Osteocyte (in vitro differentiated cells): Measurements from ENCODE around the gene LILRA2. TPM values are rescaled to one million over a fixed set of nuclear protein-coding genes. Genes with fewer than 3 reads are reported as not detected.
"Not testable (repeated sequence)": the region's sequence is repeated elsewhere in the genome, so short reads cannot be mapped to it uniquely, and the experiment has no call there.

Experiments
- DNase-seq: peaks from one replicate; pipeline ENCODE4 v3.0.0; 2021; ENCODE audit warnings: mixed read lengths; ENCODE audit not compliant: unreplicated experiment; ENCODE audit errors: extremely low spot score
- H3K27ac Mint-ChIP-seq: one replicate; pipeline ENCODE4 v1.8.0; 2021; ENCODE audit warnings: mild to moderate bottlenecking, mixed read lengths; ENCODE audit not compliant: unreplicated experiment
- H3K27me3 Mint-ChIP-seq: one replicate; pipeline ENCODE4 v1.8.0; 2021; ENCODE audit warnings: mixed read lengths; ENCODE audit not compliant: unreplicated experiment
- H3K36me3 Mint-ChIP-seq: one replicate; pipeline ENCODE4 v1.8.0; 2021; ENCODE audit warnings: mixed read lengths; ENCODE audit not compliant: unreplicated experiment
- H3K4me1 Mint-ChIP-seq: one replicate; pipeline ENCODE4 v1.8.0; 2021; ENCODE audit warnings: mixed read lengths; ENCODE audit not compliant: unreplicated experiment
- H3K4me3 Mint-ChIP-seq: one replicate; pipeline ENCODE4 v1.8.0; 2021; ENCODE audit warnings: mild to moderate bottlenecking, moderate library complexity, mixed read lengths; ENCODE audit not compliant: unreplicated experiment
- H3K9me3 Mint-ChIP-seq: one replicate; pipeline ENCODE4 v1.8.0; 2021; ENCODE audit warnings: mixed read lengths; ENCODE audit not compliant: unreplicated experiment
- total RNA-seq: library from RNA; stranded (reverse); gene quantifications from 2 replicates; pipeline ENCODE4 v1.2.1, GENCODE V29; 2021
- TF ChIP-seq, protein P1 (sequence below): fragments of 200-600 bp; sonication (generic); IDR thresholded peaks from 2 replicates; pipeline ENCODE4 v1.5.0; 2021; ENCODE audit warnings: antibody characterized with exemption, mild to moderate bottlenecking, moderate library complexity

LILRA2 gene
- total RNA-seq, 1 donor from 2014 or later = not detected

DNA sequence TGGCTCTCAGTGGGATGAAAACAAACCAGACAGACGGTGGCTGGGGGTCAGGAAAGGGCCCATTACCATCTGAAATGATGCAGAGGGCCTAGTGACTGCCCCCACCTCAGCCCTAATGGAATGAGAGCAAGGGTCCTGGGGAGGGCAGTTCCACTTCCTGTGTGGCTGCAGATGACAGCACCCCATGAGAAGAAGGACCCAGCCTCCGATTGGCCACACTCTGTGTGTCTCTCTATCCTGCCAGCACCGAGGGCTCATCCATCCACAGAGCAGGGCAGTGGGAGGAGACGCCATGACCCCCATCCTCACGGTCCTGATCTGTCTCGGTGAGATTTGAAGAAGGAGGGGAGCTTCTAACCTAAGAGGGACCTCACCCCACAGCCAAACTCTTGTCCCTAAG, 57.2 kb downstream of the LILRA2 start:
- H3K27ac Mint-ChIP-seq = no peak overlapping the region

DNA sequence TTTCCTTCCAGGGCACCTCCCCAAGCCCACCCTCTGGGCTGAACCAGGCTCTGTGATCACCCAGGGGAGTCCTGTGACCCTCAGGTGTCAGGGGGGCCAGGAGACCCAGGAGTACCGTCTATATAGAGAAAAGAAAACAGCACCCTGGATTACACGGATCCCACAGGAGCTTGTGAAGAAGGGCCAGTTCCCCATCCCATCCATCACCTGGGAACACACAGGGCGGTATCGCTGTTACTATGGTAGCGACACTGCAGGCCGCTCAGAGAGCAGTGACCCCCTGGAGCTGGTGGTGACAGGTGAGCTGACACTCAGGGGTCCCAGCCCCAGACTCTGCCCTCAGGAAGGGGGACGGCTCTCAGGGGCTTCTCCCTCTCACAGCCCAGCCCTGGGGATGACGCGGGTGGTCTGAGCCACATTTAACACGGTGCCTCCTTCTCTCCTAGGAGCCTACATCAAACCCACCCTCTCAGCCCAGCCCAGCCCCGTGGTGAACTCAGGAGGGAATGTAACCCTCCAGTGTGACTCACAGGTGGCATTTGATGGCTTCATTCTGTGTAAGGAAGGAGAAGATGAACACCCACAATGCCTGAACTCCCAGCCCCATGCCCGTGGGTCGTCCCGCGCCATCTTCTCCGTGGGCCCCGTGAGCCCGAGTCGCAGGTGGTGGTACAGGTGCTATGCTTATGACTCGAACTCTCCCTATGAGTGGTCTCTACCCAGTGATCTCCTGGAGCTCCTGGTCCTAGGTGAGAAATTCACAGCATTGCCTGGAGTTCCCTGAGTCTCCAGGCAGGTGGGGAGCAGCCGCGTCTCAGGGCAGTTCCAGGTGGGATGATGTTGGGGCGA, 58.1 kb downstream of the LILRA2 start:
- H3K4me1 Mint-ChIP-seq, H3K4me3 Mint-ChIP-seq, H3K27me3 Mint-ChIP-seq, H3K36me3 Mint-ChIP-seq, DNase-seq, H3K27ac Mint-ChIP-seq: not testable (repeated sequence)
- peaks cover 22% of the 10 kb centered on the region for H3K9me3 Mint-ChIP-seq

More for the DNA sequence above, 57.2 kb downstream of the LILRA2 start:
- Mint-ChIP-seq H3K4me1 (no peaks in the 10 kb centered on the region), H3K27me3 (no peaks in the 10 kb centered on the region), H3K4me3 (no peak overlapping the region), H3K36me3 (no peaks in the 10 kb centered on the region), H3K9me3 (peaks cover 27% of the 10 kb centered on the region)
- TF ChIP-seq, protein P1, sequence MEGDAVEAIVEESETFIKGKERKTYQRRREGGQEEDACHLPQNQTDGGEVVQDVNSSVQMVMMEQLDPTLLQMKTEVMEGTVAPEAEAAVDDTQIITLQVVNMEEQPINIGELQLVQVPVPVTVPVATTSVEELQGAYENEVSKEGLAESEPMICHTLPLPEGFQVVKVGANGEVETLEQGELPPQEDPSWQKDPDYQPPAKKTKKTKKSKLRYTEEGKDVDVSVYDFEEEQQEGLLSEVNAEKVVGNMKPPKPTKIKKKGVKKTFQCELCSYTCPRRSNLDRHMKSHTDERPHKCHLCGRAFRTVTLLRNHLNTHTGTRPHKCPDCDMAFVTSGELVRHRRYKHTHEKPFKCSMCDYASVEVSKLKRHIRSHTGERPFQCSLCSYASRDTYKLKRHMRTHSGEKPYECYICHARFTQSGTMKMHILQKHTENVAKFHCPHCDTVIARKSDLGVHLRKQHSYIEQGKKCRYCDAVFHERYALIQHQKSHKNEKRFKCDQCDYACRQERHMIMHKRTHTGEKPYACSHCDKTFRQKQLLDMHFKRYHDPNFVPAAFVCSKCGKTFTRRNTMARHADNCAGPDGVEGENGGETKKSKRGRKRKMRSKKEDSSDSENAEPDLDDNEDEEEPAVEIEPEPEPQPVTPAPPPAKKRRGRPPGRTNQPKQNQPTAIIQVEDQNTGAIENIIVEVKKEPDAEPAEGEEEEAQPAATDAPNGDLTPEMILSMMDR = no peak
- no peak for DNase-seq

DNA sequence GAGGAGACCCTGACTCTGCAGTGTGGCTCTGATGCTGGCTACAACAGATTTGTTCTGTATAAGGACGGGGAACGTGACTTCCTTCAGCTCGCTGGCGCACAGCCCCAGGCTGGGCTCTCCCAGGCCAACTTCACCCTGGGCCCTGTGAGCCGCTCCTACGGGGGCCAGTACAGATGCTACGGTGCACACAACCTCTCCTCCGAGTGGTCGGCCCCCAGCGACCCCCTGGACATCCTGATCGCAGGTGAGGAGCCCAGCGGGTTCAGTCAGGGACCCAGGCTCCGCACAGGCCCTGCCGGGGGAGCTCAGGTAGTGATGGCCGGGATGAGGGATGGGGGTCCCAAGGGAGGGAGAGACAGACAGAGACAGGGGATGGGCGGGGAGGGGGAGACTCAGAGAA, 58.9 kb downstream of the LILRA2 start:
- H3K36me3 Mint-ChIP-seq, H3K27me3 Mint-ChIP-seq, H3K4me3 Mint-ChIP-seq, H3K4me1 Mint-ChIP-seq, H3K27ac Mint-ChIP-seq, DNase-seq: not testable (repeated sequence)
- peaks cover 20% of the 10 kb centered on the region for H3K9me3 Mint-ChIP-seq

DNA sequence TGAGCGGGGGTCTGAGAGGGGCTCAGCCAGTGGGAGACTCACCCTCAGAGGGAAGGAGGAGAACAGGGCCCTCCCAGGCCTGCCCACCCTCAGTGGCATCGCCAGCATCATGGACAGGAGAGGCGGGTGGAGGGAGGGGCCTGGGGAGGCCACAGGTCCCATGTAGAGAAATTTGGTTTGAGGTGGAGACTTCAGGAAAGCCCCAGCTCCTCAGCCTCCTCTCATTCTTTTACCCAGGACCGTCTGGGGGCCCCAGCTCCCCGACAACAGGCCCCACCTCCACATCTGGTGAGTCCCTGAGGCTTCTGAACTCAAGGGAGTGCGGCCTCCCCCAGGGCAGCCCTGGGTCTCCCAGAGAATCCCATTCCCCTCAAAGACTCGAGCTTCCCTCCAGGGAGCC, 59.8 kb downstream of the LILRA2 start:
- no peak overlapping the region for H3K4me3 Mint-ChIP-seq
- H3K27me3 Mint-ChIP-seq = no peaks in the 10 kb centered on the region
- DNase-seq = no peak
- no peak overlapping the region for H3K27ac Mint-ChIP-seq
- H3K4me1 Mint-ChIP-seq = no peaks in the 10 kb centered on the region
- peaks cover 12% of the 10 kb centered on the region for H3K9me3 Mint-ChIP-seq
- no peaks in the 10 kb centered on the region for H3K36me3 Mint-ChIP-seq
- TF ChIP-seq, protein P1 = no peak

DNA sequence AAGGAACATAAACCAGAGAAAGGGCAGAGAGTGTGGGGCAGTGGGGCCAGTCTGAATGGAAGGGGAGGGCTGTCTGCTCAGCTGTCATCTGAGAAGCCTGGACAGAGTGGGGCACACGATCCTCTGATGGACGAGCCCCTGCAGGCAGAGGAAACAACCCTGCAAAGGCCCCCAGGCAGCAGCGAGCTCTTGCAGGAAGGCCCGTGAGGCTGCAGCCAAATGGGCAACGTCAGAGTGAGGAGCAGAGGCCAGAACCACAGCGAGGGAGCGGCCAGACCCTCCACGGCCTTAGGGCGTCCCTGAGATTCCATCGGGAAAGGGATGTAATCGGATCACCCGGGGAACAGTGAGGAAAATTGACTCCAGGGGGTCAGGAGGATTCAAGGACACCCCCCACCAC, 62.5 kb downstream of the LILRA2 start:
- peaks cover 18% of the 10 kb centered on the region for H3K9me3 Mint-ChIP-seq
- not testable (repeated sequence) for DNase-seq, H3K27ac Mint-ChIP-seq, H3K4me3 Mint-ChIP-seq, H3K27me3 Mint-ChIP-seq, H3K36me3 Mint-ChIP-seq, H3K4me1 Mint-ChIP-seq

DNA sequence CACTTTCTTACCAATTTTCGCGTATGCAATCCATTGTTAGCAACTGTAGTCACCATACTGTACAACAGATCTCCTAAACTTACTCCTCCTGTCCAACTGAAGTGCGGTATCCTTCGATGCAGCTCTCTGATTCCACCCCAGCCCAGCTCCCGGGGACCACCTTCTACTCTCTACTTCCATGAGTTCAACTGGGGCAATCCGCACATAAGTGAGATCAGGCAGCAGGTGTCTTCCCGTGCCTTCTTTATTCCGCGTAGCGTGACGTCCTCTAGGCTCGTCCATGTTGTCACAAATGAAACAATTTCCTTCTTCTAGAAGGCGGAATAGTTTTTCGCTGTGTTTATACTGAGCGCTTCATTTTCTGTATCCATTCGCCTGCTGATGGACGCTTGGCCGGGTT, 65.1 kb downstream of the LILRA2 start:
- peaks cover 21% of the 10 kb centered on the region for H3K9me3 Mint-ChIP-seq
- no peak overlapping the region for H3K27ac Mint-ChIP-seq
- DNase-seq = peak; percentile 76
- TF ChIP-seq, protein P1 = no peak
- H3K4me3 Mint-ChIP-seq = no peak overlapping the region
- no peaks in the 10 kb centered on the region for H3K36me3 Mint-ChIP-seq
- no peaks in the 10 kb centered on the region for H3K27me3 Mint-ChIP-seq
- H3K4me1 Mint-ChIP-seq = no peaks in the 10 kb centered on the region

Other genes starting within 250 kb of the LILRA2 start
- gene LILRA4, start 234.6 kb upstream of the LILRA2 start, total RNA-seq = not detected in 2 replicates
- not detected in 2 replicates for gene LAIR1, start 208.9 kb upstream of the LILRA2 start, total RNA-seq
- gene TTYH1, start 158.3 kb upstream of the LILRA2 start, total RNA-seq = not detected in 2 replicates
- gene LENG8, start 124.6 kb upstream of the LILRA2 start, total RNA-seq = 145 and 192 TPM in 2 replicates
- gene LENG9, start 110.0 kb upstream of the LILRA2 start, total RNA-seq = 11.0 and 11.1 TPM in 2 replicates
- gene CDC42EP5, start 100.5 kb upstream of the LILRA2 start, total RNA-seq = 72.4 and 85.4 TPM in 2 replicates
- gene LAIR2, start 71.0 kb upstream of the LILRA2 start, total RNA-seq = not detected in 2 replicates
- gene LILRA1, start 19.8 kb downstream of the LILRA2 start, total RNA-seq = not detected in 2 replicates
- gene LILRB1, start 56.7 kb downstream of the LILRA2 start, total RNA-seq = not detected in 2 replicates
- gene LILRB4, start 89.2 kb downstream of the LILRA2 start, total RNA-seq = not detected in 2 replicates
- gene KIR3DL3, start 150.7 kb downstream of the LILRA2 start, total RNA-seq = not detected in 2 replicates
- not detected in 2 replicates for gene KIR2DL3, start 164.7 kb downstream of the LILRA2 start, total RNA-seq
- gene KIR2DL1, start 196.0 kb downstream of the LILRA2 start, total RNA-seq = not detected in 2 replicates
- not detected in 2 replicates for gene KIR2DL4, start 229.8 kb downstream of the LILRA2 start, total RNA-seq
- gene KIR3DL1, start 242.7 kb downstream of the LILRA2 start, total RNA-seq = not detected in 2 replicates